GM12878 (cell line): ENCODE data around the gene SLC34A3. TPM values are rescaled to one million over a fixed set of nuclear protein-coding genes. Genes with fewer than 3 reads are reported as not detected.

Experiments
- ASH2L ChIP-seq: fragments of 300-600, 200-600 bp; sonication (generic); IDR thresholded peaks from 2 replicates; pipeline ENCODE4 v1.6.1; 2017; ENCODE audit warnings: low read depth, mild to moderate bottlenecking, borderline replicate concordance
- CBFB ChIP-seq: IDR thresholded peaks from 2 replicates; pipeline ENCODE4 v1.6.1; 2016; ENCODE audit warnings: antibody characterized with exemption, low read depth
- CBX3 ChIP-seq: fragments of 200-600 bp; sonication (generic); IDR thresholded peaks from 2 replicates; pipeline ENCODE4 v1.6.1; 2016; ENCODE audit warnings: low read depth, borderline replicate concordance
- CREM ChIP-seq: IDR thresholded peaks from 2 replicates; pipeline ENCODE4 v1.6.1; 2014; ENCODE audit warnings: antibody characterized with exemption, low read depth
- EZH2 ChIP-seq: IDR thresholded peaks from 2 replicates; pipeline ENCODE4 v1.6.1; 2012; ENCODE audit warnings: low read depth, mild to moderate bottlenecking, control low read depth, inconsistent platforms, low read length, borderline replicate concordance; ENCODE audit not compliant: control insufficient read depth
- GATAD2B ChIP-seq: fragments of 450-650 bp; conservative IDR thresholded peaks from 2 replicates; pipeline ENCODE4 v1.6.1; 2017; ENCODE audit warnings: low read depth, mild to moderate bottlenecking, moderate library complexity
- HDAC2 ChIP-seq: fragments of 200-600 bp; sonication (generic); IDR thresholded peaks from 2 replicates; pipeline ENCODE4 v1.6.1; 2017
- IKZF2 ChIP-seq, 2 experiments: fragments of 450-650 bp; IDR thresholded peaks; 2 replicates each; pipeline ENCODE4 v1.6.1; 2017; ENCODE audit warnings: mild to moderate bottlenecking in 2 of 2, moderate library complexity in 2 of 2
- KAT2A ChIP-seq: conservative IDR thresholded peaks from 2 replicates; pipeline ENCODE4 v1.6.1; 2011; ENCODE audit warnings: low read depth, low read length; ENCODE audit not compliant: control insufficient read depth
- MTA2 ChIP-seq: fragments of 450-650 bp; IDR thresholded peaks from 2 replicates; pipeline ENCODE4 v1.6.1; 2016; ENCODE audit warnings: low read depth, mild to moderate bottlenecking, moderate library complexity
- NFYB ChIP-seq: IDR thresholded peaks from 2 replicates; pipeline ENCODE4 v1.6.1; 2011; ENCODE audit warnings: low read depth, mild to moderate bottlenecking, low read length, improper control_type of control experiment, moderate library complexity; ENCODE audit not compliant: insufficient read depth
- POLR2AphosphoS5 ChIP-seq: IDR thresholded peaks from 2 replicates; pipeline ENCODE4 v1.6.1; 2011; ENCODE audit warnings: mild to moderate bottlenecking, low read length, inconsistent platforms
- RFX5 ChIP-seq: IDR thresholded peaks from 2 replicates; pipeline ENCODE4 v1.6.1; 2011; ENCODE audit warnings: low read depth, low read length, improper control_type of control experiment
- SMAD5 ChIP-seq: IDR thresholded peaks from 2 replicates; pipeline ENCODE4 v1.6.1; 2016; ENCODE audit warnings: antibody characterized with exemption, low read depth
- SMC3 ChIP-seq: IDR thresholded peaks from 2 replicates; pipeline ENCODE4 v1.6.1; 2011; ENCODE audit warnings: low read length, improper control_type of control experiment, borderline replicate concordance
- STAT3 ChIP-seq: IDR thresholded peaks from 2 replicates; pipeline ENCODE4 v1.6.1; 2011; ENCODE audit warnings: low read depth, low read length, improper control_type of control experiment
- TBL1XR1 ChIP-seq: IDR thresholded peaks from 2 replicates; pipeline ENCODE4 v1.6.1; 2012; ENCODE audit warnings: low read depth, low read length, improper control_type of control experiment
- TCF7 ChIP-seq: IDR thresholded peaks from 2 replicates; pipeline ENCODE4 v1.6.1; 2014; ENCODE audit warnings: antibody characterized with exemption, borderline replicate concordance
- ZNF24 ChIP-seq: fragments of 450-650 bp; IDR thresholded peaks from 2 replicates; pipeline ENCODE4 v1.6.1; 2017; ENCODE audit warnings: antibody characterized with exemption, mild to moderate bottlenecking
- ZNF622 ChIP-seq: fragments of 450-650 bp; IDR thresholded peaks from 2 replicates; pipeline ENCODE4 v1.6.1; 2017; ENCODE audit warnings: mild to moderate bottlenecking, inconsistent platforms
- polyA plus RNA-seq, 11 experiments: library from polyadenylated mRNA; depleted of rRNA in 4 of 11; unstranded in 6 of 11; stranded (reverse) in 5 of 11; fragments of >200 nt; fragmentation: Nextera tagmentation in 4 of 11; fragmentation: Illumina TruSeq in 1 of 11; extraction: Ambion mirVana in 4 of 11; extraction: Trizol in 1 of 11; gene quantifications; 1 replicate in 1 of 11; 2 replicates in 10 of 11; pipeline versions ENCODE4 v1.2.1 to v1.2.3, GENCODE V29; 2011 to 2016; ENCODE audit warnings: inconsistent platforms in 2 of 11, missing spikeins in 2 of 11, low read depth in 1 of 11
- total RNA-seq, 4 experiments: library from RNA; depleted of rRNA in 3 of 4; stranded (reverse); fragments of >200 nt in 3 of 4; fragmentation: Illumina TruSeq in 1 of 4; extraction: Trizol in 1 of 4; gene quantifications; 2 replicates each; pipeline versions ENCODE4 v1.2.1 to v1.2.3, GENCODE V29; 2013 to 2021
- TF ChIP-seq, protein P1 (sequence below): fragments of 450-650 bp; IDR thresholded peaks from 2 replicates; pipeline ENCODE4 v1.6.1; 2016; ENCODE audit warnings: mild to moderate bottlenecking, moderate library complexity, borderline replicate concordance
- TF ChIP-seq, protein P2 (sequence below): fragments of 450-650 bp; IDR thresholded peaks from 2 replicates; pipeline ENCODE4 v1.6.1; 2016; ENCODE audit warnings: mild to moderate bottlenecking
- TF ChIP-seq, protein P3 (sequence below): IDR thresholded peaks from 2 replicates; pipeline ENCODE4 v1.6.1; 2012; ENCODE audit warnings: low read length, inconsistent platforms
- TF ChIP-seq, protein P4 (sequence below): IDR thresholded peaks from 2 replicates; pipeline ENCODE4 v1.6.1; 2011; ENCODE audit warnings: low read depth, low read length, improper control_type of control experiment, borderline replicate concordance

SLC34A3 gene
- total and polyA plus RNA-seq, 10 of the 15 experiments (the other 5 are each of a cell fraction or from before 2014, with no cell fraction given) = not detected

DNA sequence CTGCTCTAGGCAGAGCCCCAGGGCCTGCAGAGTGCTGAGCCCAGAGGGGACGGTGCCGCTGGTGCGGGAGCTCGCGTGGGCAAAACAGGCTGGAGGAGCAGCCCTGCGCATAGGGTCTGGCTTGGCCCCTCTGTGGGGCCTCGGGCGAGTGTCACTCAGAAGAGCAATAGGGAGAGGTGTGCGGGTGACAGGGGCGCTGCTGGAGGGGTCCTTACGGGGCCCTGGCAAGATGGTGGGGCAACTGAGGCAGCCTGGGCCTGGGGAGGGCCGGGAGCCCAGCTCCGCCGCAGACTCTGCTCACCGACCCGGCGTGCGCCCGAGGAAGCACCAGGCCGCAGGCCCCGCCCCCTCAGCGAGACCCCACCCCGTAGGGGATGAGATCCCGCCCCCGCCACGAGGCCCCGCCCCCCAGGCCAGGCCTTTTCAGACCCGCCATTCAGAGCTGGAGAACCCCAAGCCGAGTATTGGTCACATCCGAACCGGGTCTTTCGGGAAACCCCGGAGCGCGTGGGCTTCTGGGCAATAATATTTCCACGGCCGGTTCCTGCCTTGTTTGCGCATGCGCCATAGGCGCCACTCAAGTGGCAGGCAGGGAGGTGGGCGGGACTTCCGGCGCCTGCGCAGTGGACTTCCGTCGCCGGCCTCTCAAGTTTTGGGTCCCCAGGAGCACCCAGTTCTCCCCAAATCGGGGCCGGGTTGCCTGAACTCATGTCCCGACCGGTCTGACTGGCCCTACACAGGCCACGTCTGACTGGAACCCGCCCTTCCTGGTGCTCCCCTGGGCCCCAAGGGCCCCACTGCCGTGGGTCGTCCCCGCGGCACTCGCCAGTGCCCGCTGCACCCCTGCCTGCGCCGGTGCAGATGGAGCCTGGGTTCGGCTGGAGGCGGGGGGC is 7.4 kb upstream of the SLC34A3 start (continued):
- TF ChIP-seq, protein P1, sequence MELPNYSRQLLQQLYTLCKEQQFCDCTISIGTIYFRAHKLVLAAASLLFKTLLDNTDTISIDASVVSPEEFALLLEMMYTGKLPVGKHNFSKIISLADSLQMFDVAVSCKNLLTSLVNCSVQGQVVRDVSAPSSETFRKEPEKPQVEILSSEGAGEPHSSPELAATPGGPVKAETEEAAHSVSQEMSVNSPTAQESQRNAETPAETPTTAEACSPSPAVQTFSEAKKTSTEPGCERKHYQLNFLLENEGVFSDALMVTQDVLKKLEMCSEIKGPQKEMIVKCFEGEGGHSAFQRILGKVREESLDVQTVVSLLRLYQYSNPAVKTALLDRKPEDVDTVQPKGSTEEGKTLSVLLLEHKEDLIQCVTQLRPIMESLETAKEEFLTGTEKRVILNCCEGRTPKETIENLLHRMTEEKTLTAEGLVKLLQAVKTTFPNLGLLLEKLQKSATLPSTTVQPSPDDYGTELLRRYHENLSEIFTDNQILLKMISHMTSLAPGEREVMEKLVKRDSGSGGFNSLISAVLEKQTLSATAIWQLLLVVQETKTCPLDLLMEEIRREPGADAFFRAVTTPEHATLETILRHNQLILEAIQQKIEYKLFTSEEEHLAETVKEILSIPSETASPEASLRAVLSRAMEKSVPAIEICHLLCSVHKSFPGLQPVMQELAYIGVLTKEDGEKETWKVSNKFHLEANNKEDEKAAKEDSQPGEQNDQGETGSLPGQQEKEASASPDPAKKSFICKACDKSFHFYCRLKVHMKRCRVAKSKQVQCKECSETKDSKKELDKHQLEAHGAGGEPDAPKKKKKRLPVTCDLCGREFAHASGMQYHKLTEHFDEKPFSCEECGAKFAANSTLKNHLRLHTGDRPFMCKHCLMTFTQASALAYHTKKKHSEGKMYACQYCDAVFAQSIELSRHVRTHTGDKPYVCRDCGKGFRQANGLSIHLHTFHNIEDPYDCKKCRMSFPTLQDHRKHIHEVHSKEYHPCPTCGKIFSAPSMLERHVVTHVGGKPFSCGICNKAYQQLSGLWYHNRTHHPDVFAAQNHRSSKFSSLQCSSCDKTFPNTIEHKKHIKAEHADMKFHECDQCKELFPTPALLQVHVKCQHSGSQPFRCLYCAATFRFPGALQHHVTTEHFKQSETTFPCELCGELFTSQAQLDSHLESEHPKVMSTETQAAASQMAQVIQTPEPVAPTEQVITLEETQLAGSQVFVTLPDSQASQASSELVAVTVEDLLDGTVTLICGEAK = peak; percentile 95
- TF ChIP-seq RFX5 = no peak
- TF ChIP-seq EZH2 = no peak
- TF ChIP-seq IKZF2 (IDR thresholded peaks at IDR 0.05) = no peak
- TF ChIP-seq SMC3 = no peak
- TF ChIP-seq, protein P2, sequence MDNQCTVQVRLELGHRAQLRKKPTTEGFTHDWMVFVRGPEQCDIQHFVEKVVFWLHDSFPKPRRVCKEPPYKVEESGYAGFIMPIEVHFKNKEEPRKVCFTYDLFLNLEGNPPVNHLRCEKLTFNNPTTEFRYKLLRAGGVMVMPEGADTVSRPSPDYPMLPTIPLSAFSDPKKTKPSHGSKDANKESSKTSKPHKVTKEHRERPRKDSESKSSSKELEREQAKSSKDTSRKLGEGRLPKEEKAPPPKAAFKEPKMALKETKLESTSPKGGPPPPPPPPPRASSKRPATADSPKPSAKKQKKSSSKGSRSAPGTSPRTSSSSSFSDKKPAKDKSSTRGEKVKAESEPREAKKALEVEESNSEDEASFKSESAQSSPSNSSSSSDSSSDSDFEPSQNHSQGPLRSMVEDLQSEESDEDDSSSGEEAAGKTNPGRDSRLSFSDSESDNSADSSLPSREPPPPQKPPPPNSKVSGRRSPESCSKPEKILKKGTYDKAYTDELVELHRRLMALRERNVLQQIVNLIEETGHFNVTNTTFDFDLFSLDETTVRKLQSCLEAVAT = no peak
- TF ChIP-seq TBL1XR1 = 0 out of 2 replicates have a peak, but pooled peaks have one; percentile 17
- TF ChIP-seq, protein P3, sequence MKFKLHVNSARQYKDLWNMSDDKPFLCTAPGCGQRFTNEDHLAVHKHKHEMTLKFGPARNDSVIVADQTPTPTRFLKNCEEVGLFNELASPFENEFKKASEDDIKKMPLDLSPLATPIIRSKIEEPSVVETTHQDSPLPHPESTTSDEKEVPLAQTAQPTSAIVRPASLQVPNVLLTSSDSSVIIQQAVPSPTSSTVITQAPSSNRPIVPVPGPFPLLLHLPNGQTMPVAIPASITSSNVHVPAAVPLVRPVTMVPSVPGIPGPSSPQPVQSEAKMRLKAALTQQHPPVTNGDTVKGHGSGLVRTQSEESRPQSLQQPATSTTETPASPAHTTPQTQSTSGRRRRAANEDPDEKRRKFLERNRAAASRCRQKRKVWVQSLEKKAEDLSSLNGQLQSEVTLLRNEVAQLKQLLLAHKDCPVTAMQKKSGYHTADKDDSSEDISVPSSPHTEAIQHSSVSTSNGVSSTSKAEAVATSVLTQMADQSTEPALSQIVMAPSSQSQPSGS = no peak
- no peak for TF ChIP-seq KAT2A
- no peak for TF ChIP-seq CREM
- peak; percentile 38 for TF ChIP-seq GATAD2B
- TF ChIP-seq NFYB = peak; percentile 83; the same call in 1 of the 2 replicates
- no peak for TF ChIP-seq ZNF24
- TF ChIP-seq STAT3 = no peak
- no peak for TF ChIP-seq MTA2
- TF ChIP-seq, protein P4, sequence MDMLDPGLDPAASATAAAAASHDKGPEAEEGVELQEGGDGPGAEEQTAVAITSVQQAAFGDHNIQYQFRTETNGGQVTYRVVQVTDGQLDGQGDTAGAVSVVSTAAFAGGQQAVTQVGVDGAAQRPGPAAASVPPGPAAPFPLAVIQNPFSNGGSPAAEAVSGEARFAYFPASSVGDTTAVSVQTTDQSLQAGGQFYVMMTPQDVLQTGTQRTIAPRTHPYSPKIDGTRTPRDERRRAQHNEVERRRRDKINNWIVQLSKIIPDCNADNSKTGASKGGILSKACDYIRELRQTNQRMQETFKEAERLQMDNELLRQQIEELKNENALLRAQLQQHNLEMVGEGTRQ = no peak
- no peak for TF ChIP-seq TCF7
- no peak for TF ChIP-seq ASH2L
- TF ChIP-seq SMAD5 = no peak
- no peak for TF ChIP-seq HDAC2
- TF ChIP-seq POLR2AphosphoS5 = peak; percentile 80
- TF ChIP-seq ZNF622 = no peak
- TF ChIP-seq CBX3 = no peak
- peak; percentile 50; the same call in 1 of the 2 replicates for TF ChIP-seq CBFB
